GM04504 (cell line): Measurements from ENCODE around the gene HOXB8.

Experiments
- DNase-seq: peaks from one replicate; pipeline ENCODE4 v3.0.0-alpha.2; 2012; ENCODE audit warnings: low read depth

HOXB8 gene

GRCh38 chr17:48583708-48584222 lies 31.3 kb downstream of the HOXB8 start:
- no peak for DNase-seq

DNA sequence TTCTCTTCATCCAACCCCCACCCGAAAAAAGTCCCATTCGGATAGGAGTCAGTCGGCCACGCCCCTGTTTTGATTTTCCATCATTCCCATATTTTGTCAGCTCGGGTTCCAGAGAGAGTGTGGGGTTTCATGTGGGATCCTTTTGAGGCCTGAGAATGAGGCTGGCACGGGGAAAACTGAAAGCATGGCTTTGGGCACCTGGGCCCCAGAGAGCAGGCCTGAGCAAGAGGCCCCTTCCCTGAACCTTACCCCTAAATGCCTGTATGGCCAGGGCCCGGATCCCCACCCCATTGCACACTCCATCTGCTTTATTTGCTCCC lies 32.4 kb downstream of the HOXB8 start:
- no peak for DNase-seq

GRCh38 chr17:48579760-48580554 lies 35.1 kb downstream of the HOXB8 start:
- DNase-seq = no peak

- no peak for DNase-seq
These were observed 35.7 kb downstream of the HOXB8 start for GRCh38 chr17:48579471-48579759.

DNA sequence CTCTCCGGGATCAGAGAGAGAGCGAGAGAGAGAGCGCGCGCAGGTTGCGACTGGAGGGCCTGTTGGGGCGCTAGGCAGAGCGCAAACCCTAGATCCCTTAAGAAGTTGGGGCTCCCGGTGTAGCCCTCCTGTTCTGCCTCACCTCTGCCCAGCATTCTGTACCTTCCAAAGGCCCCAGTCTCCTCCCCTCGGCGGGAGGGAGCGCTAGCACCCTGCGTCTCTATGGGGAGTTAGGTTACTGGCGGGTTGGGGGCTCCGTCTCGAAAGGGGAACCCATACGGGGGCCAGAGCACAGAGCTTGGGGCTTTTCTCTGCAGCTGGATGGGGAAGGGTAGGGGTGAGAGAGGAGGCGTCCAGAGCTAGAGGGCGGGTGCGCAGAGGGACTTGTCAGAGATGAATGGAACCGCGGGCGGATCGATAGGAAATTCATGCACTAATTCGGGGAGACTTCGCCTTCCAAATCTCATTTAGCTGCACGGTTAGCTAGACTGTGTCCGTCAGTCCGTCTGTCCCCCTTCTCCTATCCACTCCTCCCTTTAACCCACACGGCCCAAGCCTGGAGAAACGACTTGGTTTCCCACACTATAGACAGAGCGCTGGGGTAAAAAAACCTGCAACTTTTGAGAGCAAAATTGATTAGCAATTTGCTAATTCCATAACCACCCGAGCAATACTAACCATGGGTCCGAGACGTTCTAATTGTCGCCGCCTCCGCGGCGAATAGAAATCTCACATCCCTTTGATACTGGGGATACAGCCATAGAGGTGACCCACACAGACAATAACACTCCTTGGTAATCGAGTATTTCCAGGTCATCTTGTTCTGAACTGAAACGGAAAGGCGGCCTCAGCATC lies 36.2 kb downstream of the HOXB8 start:
- DNase-seq = no peak

GRCh38 chr17:48577946-48578615 lies 37.0 kb downstream of the HOXB8 start, which contains the start of gene HOXB4:
Gene HOXB4, minus strand, starts transcription at chr17:48578350. Its CDS starts 31 bp downstream, at chr17:48578319.
- no peak for DNase-seq

DNA sequence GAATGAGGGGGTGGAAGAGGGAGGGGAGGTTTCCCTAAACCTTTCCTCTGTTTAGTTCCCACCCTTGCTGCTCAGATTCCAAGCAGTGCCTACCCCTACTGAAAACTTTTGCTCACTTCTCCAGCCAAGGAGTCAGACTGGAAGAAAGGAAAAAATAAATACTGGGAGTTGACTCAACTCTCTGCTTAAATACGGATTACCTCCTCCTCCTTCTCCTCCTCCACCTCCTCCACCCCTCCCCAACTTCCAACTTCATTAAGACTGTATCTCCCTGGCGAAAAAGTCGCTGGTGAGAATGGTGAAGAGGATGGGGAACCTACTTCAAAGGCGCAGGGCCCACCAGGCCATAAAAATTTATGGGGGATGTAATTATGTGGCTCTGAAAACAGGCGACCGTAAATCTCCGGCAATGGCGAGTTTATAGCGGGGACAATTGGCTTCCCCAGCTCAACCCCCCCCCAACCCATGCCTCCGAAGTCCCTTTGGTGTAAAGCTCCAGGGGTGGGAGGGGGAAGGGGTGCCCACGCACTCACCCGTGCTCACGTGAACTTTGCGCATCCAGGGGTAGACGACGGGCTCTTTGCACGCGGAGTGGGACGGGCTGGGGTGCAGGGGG lies 37.7 kb downstream of the HOXB8 start:
- DNase-seq = no peak

GRCh38 chr17:48576479-48577309 lies 38.4 kb downstream of the HOXB8 start:
- DNase-seq = no peak

DNA sequence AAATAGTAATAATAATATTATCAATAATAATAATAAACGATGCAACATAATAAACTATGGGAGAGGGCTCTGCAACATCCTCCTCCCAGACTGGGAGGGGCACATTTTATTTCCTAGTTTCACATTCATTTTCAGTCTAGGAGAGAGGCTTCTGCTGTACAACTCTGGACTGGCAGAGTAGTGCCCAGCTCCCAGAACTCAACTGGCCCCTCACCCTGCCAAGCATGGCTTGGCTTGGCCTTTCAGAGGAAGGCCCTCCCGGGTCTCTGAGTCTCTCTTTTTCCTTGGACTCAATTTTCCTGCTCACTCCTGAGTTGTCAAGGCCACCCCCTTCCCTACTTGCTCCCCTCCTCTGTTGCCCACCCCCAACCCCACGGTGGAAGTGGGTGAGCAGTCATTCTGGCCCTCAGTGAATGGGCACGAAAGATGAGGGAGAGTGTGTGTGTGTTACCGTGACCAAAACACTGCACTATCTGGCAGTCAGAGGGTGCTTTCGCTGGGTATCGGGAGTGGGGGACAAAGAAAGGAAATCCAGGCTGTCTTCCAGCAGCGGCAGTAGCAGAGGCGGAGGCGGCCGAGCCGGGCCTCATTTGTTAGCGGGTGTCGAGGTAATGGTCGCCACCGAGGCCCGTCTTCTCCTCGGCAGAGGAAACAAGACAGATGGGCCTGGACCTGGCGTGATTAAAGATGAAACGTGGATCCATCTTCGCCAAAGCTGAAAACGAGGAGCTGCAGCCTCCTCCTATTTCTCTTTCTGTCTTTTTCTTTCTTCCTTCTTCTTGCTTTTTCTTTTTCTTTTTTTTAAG lies 39.2 kb downstream of the HOXB8 start:
- no peak for DNase-seq

DNA sequence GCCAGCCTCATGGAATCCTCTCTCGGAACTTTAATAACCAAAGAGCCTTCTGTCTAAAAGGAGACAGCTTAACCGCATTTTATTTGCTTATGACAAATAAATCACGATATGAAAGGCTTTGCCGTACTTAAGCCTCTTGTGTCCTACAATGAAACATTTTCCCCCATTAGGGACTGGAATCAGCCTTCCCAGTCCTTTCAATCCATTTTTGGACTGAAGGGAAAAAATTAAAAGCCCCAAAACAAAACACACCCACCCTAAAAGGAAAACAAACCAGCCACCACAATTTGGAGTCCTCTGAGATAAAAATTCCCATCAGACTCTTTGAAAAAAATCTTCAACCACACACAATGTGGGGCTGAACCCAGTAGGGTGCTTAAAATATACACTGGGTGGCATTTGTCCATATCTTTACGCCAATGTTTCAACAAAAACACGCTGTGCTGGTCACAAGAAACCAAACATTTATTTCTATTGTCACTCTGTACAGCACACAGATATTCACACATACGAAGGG lies 40.0 kb downstream of the HOXB8 start:
- DNase-seq = peak; percentile 74

GRCh38 chr17:48574505-48575065 lies 40.5 kb downstream of the HOXB8 start:
- no peak for DNase-seq

- no peak for DNase-seq
These were observed 43.2 kb downstream of the HOXB8 start for GRCh38 chr17:48571826-48572417.

GRCh38 chr17:48571024-48571818 lies 43.9 kb downstream of the HOXB8 start:
- DNase-seq = no peak

DNA sequence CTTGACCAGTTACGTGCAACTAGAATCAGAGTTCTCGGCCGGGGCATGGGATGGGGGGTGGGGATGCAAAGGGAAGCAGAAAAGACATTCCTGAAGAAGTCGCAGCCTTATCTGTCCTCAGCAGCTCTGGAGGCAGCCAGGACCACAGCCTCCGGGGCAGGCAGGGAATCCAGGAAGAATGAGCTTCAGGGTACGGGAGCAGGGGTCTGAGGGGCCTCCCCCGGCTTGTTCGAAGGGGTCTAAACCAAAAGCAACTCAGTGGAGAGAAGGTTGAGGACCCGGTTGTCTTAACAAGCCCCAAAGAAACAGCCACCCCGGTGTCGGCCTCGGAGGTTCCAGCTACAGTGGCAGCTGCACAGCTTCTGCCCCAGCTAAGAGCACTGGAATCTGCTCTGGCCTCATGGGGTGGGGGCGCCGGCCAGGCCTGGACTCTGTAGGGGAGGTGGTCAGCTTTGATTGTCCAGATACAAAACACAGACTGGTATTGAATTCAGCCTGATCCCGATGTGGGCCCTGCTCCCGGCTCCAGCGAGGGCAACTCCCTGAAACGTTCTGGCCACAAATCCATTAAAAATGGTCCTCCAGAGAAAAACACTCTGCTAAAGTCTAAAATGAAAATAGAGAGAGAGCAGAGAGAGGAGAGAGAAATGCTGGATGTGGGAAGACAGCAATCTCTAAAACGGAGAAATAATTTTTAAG lies 44.6 kb downstream of the HOXB8 start:
- no peak for DNase-seq

DNA sequence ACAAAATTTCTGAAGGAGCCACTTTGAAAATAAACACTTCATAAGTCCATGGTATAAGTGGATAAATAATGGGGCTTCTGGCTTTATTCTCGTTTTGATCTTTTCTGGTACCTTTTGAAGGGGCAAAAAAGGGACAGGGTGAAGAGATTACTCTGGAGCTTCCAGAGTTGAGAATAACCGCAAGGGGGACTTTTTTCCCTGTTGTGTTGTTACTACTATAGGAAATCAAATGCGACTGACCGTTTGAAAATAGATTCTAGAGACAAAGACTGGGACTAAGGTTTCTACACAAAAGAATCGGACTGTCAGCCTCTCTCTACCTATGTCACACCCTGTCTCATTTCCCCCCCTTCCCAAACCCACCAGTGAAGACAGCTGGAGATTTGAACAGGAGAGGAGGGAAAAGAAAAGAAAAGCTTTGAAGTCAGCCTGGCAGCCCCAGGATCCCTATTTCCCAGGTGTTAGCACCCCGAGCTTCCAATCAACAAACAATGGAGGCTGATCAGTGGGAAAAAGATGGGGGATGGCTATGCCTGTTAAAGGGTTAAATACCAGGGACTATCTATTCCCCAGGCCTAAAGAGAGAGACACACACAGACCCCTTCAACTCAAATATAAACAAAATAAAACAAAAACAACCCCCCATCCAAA lies 45.3 kb downstream of the HOXB8 start:
- DNase-seq = no peak

- DNase-seq = no peak
These were observed 45.9 kb downstream of the HOXB8 start for GRCh38 chr17:48569240-48569582.

DNA sequence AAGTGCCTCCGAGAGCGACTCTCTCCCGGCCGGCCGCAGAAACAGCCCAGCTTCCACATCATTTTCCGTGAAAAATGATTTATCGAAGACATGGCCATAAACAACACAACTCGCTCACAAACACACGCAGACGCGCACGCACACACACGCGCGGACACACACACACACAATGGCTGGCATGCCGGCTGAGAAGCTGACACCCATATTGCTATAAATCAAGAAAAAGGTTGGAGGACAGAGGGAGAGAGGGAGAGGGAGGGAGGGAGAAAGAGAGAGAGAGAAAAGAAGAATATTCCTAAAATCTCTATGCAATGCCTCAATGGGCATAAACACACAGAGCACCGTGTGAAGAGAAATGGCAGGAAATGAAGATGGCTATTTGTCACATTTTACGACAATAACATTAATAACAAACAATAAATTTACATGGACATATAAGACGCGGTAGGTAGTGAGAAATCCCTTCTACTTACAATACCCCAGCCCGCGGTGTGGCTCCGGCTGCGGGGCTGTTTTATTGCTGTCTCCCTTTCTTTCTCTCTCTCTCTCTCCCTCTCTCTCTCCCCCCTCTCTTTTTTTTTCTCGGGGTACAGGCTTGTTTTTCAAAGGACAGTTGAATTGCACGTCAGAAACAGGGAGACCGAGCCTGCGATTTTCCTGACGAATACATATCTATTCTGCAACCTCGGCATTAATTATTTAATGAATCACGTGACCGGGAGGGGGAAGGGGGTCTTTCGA lies 46.4 kb downstream of the HOXB8 start:
- no peak for DNase-seq
